ENCODE data around the gene TRAPPC2L.
A peak's percentile ranks its signal among the peaks of the same experiment; 100 is the strongest.

The TRAPPC2L gene

GRCh38 chr16:88862968-88863367, 6.0 kb downstream of the TRAPPC2L start:
- no peak for DNase-seq

DNA sequence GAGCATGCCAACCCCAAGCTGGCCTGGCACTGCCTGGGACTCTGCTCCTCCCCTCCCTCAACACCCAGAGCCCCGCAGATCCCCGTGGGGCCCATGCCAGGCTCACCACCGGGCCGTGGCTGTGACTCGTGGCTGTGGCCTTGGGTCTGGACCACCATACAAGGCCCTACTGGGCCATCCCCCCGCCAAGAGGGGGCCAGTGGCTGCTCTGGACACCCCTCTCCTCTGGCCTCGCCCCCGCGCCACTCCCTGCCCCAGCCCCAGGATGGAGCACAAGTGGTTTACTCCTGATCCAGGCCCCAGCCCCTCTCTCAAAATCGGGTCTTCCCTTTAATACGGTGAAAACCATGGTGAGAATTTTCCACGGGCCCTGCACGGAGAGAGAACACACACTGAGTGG, 6.5 kb downstream of the TRAPPC2L start:
- DNase-seq: no peak

DNA sequence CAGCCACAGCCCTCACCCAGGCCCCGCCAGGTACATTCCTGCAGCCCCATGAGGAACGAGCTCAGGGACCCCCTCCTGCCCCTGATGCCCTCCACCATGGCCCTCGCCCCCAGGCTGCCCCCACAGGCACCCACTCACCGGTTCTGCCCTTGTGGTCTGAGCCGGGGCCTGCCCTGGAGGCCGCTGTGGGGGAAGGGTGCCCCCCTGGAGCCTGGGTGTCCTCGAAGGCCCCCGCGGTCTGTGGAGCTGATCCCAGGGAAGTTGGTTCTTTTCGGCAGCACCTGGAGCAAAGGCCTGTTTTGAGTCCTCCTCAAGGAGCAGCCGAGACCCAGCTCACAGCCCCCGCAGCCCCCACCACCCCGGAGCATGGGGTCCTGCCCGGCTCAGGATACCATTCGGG, 7.2 kb downstream of the TRAPPC2L start:
- no peak for DNase-seq

DNA sequence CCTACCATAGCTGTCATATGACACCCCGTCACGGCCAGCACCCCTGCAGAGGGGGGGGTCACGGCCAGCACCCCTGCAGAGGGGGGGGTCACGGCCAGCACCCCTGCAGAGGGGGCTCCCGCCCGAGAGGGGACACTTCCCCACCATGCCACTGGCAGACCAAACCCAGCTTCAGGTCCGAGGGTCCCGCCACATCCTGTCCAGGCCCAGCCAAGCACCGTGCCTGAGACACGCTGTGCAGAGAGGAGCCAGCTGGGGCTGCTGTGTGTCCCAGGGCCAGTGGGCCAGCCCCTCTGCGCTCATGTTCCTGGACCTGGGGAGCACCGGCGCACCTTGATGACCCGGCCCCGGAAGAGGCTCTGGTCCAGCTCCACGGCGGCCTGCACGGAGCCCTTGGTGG, 7.6 kb downstream of the TRAPPC2L start:
- DNase-seq: no peak

DNA sequence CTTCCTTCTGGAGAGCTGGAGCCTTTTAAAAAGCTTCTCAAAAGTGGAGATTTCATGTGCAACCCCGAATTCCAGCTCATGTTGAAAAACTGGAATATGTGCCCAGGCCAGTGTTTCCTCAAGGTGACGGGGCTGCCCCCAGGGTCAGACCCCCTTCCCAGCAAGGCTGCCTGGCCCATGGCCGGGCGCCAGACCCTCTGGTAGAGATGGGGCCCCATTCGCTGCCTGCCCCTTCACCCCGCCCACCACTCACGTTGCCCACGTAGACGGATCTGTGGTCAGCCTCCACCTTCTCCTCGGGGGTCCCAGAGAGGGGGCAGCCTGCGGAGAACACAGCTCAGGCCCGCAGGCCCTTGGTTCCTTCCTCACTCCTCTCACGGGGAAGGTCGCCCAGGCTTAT, 8.4 kb downstream of the TRAPPC2L start:
- DNase-seq: no peak

DNA sequence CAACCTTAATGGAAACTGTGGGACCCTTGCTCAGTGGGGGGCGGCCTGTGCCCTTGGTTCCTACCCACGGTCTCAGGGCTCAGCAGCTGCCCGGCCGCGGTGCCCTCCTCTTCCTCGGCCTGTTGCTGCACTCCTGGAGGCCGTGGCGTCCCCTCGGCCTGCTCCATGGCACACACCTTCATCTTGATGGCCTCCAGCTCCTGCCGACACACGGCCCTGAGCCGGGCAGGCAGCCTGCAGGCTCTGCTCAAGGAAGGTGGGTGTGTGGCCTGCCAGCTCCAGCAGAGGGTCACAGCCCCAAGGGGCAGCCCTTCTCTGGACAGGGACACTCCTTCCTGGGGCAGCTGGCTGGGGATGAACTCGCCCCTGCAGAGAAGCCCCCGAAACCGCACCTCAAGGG, 8.8 kb downstream of the TRAPPC2L start:
- no peak for DNase-seq

DNA sequence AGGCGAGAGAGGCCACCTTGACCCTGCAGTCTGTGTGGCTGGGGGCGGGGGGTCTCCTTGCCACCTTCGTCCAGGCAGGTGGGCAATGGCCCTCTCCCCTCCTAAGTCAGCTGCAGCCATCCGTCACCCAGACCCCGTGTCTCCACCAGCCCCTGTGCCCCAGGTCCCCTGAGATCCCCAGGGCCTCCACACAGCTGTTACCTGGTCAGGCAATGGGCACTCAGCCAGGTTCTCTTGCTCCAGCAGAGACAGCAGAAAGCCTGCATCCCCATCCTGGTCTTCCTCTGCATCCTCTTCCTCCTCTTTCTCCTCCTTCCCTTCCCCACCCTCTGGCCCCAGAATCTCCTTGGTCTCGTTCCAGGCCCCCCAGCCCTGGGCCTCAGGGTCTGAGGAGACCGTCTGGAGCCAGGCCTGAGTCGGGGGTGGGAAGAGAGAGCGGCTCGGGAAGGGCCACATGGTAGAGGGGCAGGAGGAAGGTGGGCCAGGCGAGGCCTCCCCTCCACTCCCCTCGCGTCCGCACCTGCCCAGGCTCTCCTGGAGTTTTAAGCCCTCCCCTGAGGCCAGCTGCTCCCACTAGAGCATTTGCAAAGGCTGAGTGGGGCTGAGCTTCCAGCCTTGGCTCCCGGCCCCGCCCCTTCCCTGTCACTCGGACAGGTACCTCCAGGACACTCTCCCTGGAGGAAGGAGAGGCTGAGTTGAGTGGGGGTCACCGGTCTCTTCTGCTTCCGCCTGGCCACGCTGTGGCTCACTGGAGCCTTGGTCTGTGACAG, 9.4 kb downstream of the TRAPPC2L start, which contains the start of gene PABPN1L:
Gene PABPN1L, minus strand, starts transcription at position 510 of the 770 bp plus-strand sequence. Its CDS starts 54 bp downstream, at position 456.
- peak; percentile 13 for DNase-seq

- DNase-seq: no peak
These were observed 10.8 kb downstream of the TRAPPC2L start for GRCh38 chr16:88867581-88868246.

DNA sequence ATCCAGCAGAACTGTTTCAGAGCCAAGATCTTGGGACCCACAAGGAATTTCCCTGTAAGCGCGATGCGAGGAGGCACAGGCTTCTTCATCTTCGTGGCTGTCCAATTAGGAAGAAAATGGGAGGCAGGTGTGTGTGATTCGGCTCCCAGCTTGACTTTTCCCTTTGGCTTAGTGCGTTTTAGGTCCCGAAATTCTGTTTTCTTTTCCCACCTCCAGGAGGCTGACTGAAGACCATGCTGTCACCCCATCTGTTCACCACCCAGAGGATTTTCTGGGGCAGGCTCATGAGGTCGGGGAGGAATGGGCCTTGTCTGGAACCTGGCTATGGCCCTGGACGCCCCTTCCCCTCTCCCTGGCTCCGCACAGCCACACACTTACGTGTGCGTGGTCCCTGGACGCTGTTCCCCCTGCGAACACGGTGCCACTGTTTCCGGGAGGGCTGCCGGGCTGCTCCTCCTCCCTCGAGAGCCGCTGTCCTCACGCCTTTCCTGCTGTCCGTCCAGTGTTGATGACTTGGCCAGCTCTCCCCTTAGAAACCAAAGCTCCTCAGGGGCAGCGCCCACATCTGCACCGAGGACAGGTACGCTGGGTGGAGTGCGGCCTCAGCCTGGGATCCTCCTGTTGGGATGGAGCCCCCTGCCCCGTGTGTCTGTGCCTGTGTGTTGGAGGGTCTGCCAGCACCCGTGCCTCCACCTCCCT, 12.2 kb downstream of the TRAPPC2L start:
- DNase-seq: no peak

- DNase-seq: no peak
These were observed 12.7 kb downstream of the TRAPPC2L start for GRCh38 chr16:88869673-88869980.

- DNase-seq: no peak
These were observed 13.9 kb downstream of the TRAPPC2L start for GRCh38 chr16:88870608-88871348.

GRCh38 chr16:88871349-88871702, 14.4 kb downstream of the TRAPPC2L start:
- DNase-seq: no peak

- no peak for DNase-seq
These were observed 14.9 kb downstream of the TRAPPC2L start for GRCh38 chr16:88871730-88872416.

DNA sequence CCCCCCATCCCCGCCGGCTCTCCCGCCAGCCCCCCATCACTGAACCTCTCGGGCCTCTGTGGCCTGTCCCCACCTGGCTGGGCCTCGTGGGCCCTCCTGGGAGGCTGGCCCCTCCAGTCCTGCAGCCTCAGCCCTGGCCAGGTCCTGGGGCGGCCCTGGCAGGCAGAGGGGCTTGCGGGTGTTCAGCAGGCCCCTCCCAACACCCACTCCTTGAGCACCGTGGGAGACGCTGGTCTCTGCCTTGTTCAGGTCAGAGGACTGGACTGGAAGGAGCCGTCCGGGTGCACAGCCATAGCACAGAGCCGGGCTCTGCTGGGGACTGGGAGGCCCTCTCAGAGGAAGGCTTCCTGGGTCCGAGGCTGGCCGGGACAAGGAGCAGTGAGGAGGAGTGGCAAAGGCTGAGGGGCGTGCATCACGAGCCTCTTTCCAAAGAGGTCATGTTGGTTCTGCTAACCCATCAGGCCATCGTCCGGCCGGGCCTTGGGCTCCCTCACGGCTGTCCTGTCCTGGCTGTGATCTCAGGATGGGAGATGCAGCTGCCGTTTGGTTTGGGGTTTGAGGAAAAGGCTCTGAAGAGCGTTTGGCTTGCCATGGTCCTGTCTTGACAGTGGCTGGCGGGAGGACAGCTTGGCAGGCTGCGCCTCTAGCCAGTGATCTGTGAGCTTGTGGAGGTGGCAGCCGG, 15.9 kb downstream of the TRAPPC2L start:
- DNase-seq: no peak

- DNase-seq: no peak
These were observed 18.1 kb downstream of the TRAPPC2L start for GRCh38 chr16:88874938-88875599.

GRCh38 chr16:88875703-88876234, 18.8 kb downstream of the TRAPPC2L start:
- DNase-seq: no peak

DNA sequence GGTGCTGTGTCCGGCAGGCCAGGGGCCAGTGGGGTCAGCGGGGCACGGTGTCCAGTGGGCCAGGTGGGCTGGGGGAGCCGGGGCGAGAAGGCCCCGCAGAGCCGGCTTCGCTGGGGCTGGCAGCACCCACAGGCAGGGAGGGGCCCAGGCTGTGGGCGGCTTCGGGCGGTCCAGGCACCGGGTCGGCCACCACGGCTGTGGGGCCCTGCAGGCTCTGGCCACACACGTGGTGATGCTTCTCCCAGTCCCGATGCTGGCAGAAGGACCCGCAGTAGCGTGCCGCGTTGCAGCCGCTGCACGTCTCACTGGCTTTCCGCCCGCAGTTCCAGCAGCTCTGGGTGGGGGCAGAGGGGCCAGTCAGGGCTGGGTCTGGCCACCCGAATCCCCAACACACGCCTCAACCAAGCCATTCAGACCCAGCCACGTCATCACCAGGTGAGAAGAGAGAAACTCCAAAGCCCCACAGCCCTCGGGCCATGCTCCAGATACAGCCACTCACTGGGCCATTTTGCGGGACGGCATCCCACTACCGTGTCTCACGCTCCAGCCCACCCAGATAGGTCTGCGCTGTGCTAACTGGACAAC, 20.1 kb downstream of the TRAPPC2L start:
- no peak for DNase-seq

GRCh38 chr16:88877564-88878289, 20.8 kb downstream of the TRAPPC2L start:
- DNase-seq: no peak

DNA sequence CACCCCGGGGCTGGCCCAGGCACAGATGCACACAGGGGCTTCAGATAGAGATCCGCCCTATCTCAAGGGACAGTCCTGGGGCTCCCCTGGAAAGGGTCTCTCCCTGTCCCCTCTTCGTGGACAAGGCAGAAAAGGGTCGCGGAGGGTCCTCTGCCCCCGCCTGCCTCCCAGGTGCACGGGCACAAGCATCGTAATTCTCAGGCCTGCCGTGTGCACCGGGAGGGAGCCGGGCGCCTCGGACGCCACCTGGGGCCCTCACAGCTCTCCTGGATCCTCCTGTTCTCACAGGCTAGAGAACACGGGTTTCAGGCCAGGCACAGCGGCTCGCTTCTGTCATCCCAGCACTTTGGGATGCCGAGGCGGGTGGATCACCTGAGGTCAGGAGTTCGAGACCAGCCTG, 21.4 kb downstream of the TRAPPC2L start:
- no peak for DNase-seq

Data from DMS79 treated with DMSO at 0.1 percent for 48 hours (cell line).